NB4 (cell line): ENCODE data around the gene KRTAP10-8.
"Not testable (repeated sequence)": the region's sequence is repeated elsewhere in the genome, so short reads cannot be mapped to it uniquely, and the experiment has no call there.

Experiments
- DNase-seq: peaks from one replicate; pipeline ENCODE4 v3.0.0; 2010; ENCODE audit warnings: low read depth
- H3K4me3 ChIP-seq: one replicate; pipeline ENCODE4 v1.5.1; 2011; ENCODE audit warnings: mild to moderate bottlenecking, low read depth, low read length, moderate library complexity
- MYC ChIP-seq: IDR thresholded peaks from 2 replicates; pipeline ENCODE4 v1.6.1; 2011; ENCODE audit warnings: low read depth, low read length
- POLR2A ChIP-seq: IDR thresholded peaks from 2 replicates; pipeline ENCODE4 v1.6.1; 2011; ENCODE audit warnings: mild to moderate bottlenecking; ENCODE audit not compliant: insufficient read length; ENCODE audit errors: extremely low read depth
- TF ChIP-seq, protein P1 (sequence below): IDR thresholded peaks from one replicate; pipeline ENCODE4 v1.5.1; 2012; ENCODE audit warnings: low read depth, low read length
- TF ChIP-seq, protein P2 (sequence below): IDR thresholded peaks from 2 replicates; pipeline ENCODE4 v1.6.1; 2011; ENCODE audit warnings: low read depth, low read length

Gene KRTAP10-8

DNA sequence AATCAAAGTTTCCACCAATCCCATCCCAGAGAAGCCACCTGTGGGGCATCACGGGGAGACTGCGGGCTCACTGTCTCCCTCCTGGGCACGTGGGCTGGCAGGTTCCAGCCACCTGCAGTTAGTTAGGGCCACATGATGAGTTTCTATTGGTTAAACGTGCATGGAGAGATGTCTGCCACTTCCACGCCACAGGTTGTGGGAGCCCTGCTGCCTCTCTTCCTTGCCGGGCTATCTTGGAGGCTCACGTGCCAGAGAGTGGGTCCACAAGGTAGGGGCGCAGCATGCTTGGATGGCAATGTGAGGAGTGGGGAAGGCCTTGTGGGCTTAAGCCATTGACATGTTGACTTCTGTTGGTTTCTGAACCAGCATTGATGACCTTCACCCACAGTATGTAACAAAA lies 8.0 kb upstream of the KRTAP10-8 start:
- no peak overlapping the region for H3K4me3 ChIP-seq
- TF ChIP-seq, protein P1, sequence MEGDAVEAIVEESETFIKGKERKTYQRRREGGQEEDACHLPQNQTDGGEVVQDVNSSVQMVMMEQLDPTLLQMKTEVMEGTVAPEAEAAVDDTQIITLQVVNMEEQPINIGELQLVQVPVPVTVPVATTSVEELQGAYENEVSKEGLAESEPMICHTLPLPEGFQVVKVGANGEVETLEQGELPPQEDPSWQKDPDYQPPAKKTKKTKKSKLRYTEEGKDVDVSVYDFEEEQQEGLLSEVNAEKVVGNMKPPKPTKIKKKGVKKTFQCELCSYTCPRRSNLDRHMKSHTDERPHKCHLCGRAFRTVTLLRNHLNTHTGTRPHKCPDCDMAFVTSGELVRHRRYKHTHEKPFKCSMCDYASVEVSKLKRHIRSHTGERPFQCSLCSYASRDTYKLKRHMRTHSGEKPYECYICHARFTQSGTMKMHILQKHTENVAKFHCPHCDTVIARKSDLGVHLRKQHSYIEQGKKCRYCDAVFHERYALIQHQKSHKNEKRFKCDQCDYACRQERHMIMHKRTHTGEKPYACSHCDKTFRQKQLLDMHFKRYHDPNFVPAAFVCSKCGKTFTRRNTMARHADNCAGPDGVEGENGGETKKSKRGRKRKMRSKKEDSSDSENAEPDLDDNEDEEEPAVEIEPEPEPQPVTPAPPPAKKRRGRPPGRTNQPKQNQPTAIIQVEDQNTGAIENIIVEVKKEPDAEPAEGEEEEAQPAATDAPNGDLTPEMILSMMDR: no peak
- TF ChIP-seq POLR2A (no peak), MYC (no peak)
- TF ChIP-seq, protein P2, sequence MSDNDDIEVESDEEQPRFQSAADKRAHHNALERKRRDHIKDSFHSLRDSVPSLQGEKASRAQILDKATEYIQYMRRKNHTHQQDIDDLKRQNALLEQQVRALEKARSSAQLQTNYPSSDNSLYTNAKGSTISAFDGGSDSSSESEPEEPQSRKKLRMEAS: no peak
- no peak for DNase-seq

DNA sequence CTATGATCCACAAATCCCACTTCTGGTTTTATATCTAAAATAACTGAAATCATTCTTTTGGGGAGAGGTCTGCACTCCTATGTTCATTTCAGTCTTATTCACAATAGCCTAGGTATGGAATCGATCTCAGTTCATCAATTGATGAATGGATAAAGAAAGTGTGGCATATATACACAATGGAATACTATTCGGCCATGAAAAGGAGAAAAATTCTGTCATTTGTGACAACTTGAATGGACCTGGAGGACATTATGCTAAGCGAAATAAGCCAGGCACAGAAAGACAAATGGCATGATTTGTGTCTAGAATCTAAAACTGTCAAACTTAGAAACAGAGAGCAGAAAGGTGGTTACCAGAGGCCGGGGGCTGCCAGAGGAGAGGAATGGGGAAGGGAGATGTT lies 5.4 kb upstream of the KRTAP10-8 start:
- TF ChIP-seq, protein P1: no peak
- TF ChIP-seq MYC (no peak), POLR2A (no peak)
- TF ChIP-seq, protein P2: no peak
- no peak for DNase-seq
- H3K4me3 ChIP-seq: no peak overlapping the region

DNA sequence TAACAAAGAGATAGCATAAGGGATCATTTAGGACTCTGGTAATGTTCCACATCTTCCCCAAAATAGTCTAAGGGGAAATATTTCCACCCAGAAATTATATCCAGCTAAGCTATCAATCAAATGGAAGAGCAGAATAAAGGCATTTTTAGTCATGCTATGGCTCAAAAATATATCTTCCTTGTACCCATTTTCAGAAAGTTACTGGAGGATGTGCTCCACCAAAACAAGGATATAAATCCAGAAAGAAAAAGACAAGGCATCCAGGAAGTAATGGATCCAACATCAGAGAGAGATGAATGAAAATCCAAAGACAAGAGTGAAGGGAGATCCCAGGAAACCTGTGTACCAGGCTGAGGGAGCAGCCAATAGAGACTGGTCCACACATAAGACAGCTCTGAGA lies 2.7 kb upstream of the KRTAP10-8 start:
- no peak overlapping the region for H3K4me3 ChIP-seq
- TF ChIP-seq, protein P1: no peak
- TF ChIP-seq, protein P2: no peak
- TF ChIP-seq MYC (no peak), POLR2A (no peak)
- no peak for DNase-seq

DNA sequence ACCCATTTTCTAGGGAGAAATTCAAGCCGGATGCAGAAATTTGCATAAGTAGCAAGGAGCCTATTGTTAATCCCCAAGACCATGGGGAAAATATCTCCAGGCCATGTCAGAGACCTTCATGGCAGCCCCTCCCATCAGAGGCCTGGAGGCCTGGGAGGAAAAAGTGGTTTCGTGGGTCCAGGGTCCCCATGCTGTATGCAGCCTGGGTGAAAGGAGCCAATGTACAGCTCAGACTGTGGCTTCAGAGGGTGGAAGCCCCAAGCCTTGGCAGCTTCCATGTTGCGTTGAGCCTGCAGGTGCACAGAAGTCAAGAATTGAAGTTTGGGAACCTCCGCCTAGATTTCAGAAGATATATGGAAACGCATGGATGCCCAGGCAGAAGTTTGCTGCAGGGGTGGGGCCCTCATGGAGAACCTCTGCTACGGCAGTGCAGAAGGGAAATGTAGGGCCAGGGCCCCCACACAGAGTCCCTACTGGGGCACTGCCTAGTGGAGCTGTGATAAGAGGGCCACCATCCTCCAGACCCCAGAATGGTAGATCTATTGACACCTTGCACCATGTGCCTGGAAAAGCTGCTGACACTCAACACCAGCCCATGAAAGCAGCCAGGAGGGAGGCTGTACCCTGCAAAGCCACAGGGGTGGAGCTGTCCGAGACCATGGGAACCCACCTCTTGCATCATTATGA lies 1.6 kb upstream of the KRTAP10-8 start:
- H3K4me3 ChIP-seq, DNase-seq: not testable (repeated sequence)

DNA sequence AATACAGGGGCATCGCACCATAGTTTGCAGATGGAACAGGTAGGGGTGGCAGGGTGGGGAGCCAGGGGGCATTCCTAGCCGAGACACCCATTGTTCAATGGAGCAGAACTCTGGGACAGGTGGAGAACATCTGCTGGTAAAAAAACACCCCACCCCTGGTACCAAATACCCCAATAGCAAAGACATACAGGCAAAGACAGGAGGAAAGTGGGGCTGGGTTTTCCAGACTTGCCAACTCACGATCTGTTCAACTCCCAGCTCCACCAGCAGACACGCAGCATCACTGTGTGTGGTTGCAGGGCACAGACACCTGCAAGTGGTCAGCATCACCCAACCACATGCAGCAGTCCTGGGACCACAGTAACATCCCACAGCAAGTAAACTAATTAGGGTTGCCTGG lies 328 bp upstream of the KRTAP10-8 start:
- no peak for DNase-seq
- no peak for TF ChIP-seq MYC
- no peak for TF ChIP-seq POLR2A
- TF ChIP-seq, protein P1: no peak
- TF ChIP-seq, protein P2: no peak
- H3K4me3 ChIP-seq: no peak overlapping the region

DNA sequence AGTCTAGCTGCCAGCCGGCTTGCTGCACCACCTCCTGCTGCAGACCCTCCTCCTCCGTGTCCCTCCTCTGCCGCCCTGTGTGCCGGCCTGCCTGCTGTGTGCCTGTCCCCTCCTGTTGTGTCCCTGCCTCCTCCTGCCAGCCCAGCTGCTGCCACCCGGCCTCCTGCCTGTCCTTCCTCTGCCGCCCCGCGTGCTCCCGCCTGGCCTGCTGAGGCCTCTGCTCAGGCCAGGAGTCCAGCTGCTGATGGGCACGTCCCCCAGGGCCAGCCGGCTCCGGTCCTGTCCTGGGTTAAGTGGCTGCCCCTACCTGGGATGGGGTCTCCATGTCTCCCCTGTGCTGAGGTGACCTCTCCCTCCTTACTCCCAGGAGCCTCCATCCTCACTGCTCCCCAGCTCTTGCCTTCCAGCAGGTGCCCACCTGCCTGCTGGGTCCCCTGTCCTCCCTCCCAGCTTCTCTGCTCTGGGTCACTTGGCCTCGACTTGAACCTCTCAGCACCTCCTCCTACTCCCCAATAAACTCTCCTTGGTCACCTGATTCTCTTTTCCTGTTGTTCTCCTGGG lies 870 bp downstream of the KRTAP10-8 start:
- DNase-seq: no peak
- no peak overlapping the region for H3K4me3 ChIP-seq
- no peak for TF ChIP-seq MYC
- TF ChIP-seq, protein P1: no peak
- TF ChIP-seq POLR2A: no peak
- TF ChIP-seq, protein P2: no peak
